ENCODE data around the gene PCP2.

DNA sequence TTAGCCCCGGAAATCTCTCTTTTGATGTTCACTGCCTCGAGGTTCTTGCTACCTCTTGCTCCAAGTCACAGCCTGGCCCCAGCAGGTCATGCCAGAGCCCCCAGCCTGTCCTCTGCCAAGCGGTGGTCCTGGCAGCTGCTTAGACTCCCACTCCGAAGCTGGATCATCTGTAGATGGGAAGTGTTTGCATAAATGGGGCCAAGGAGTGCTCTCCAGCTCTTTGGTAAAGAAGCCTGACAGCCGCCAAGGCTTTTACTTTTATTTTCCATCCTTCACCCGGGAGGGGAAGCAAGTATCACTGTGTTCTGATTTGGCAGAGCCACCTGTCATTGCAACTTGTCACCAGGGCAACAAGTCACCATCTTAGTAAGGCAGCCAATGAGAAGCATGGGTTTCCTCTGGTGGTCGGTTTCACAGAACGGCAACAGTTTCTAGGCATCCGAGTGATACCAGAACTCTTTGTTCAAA, 24.7 kb upstream of the PCP2 start:
- TF ChIP-seq CTCF (IDR thresholded peaks at IDR 0.05), result no peak
- TF ChIP-seq POLR2A (IDR thresholded peaks at IDR 0.05), result no peak
- TF ChIP-seq EP300 (IDR thresholded peaks at IDR 0.05), result no peak

All from suprapubic skin (tissue), 3 donors.